Muscle layer of colon (tissue), 2 donors: ENCODE results near the gene ERO1B.

Experiments used
- H3K27ac ChIP-seq: one replicate; pipeline ENCODE4 v1.7.0; 2013; ENCODE audit warnings: low read depth, mild to moderate bottlenecking, low read length, moderate library complexity
- H3K27me3 ChIP-seq, 2 donors: one replicate each; pipeline ENCODE4 v1.7.0; 2013; ENCODE audit warnings: low read length in 2 of 2, mild to moderate bottlenecking in 2 of 2; ENCODE audit not compliant: insufficient read depth in 2 of 2, control insufficient read depth in 1 of 2
- H3K36me3 ChIP-seq: one replicate; pipeline ENCODE4 v1.7.0; 2013; ENCODE audit warnings: mild to moderate bottlenecking, low read length; ENCODE audit not compliant: insufficient read depth
- H3K4me1 ChIP-seq: one replicate; pipeline ENCODE4 v1.7.0; 2013; ENCODE audit warnings: mild to moderate bottlenecking, low read length; ENCODE audit not compliant: insufficient read depth
- H3K4me3 ChIP-seq, 2 donors: one replicate each; pipeline ENCODE4 v1.7.0; 2013; ENCODE audit warnings: low read length in 2 of 2, low read depth in 1 of 2, mild to moderate bottlenecking in 1 of 2, moderate library complexity in 1 of 2
- H3K9ac ChIP-seq: one replicate; pipeline ENCODE4 v1.7.0; 2013; ENCODE audit warnings: low read length
- H3K9me3 ChIP-seq: one replicate; pipeline ENCODE4 v1.7.0; 2013; ENCODE audit warnings: mild to moderate bottlenecking, low read length
- donor health status: abdominal sarcoma.
- donor health status: Adenocarcinoma of cecum.

The ERO1B gene

GRCh38 chr1:236179634-236180033 is 102.1 kb downstream of the ERO1B start:
- H3K36me3 ChIP-seq, result peaks cover 5% of the 10 kb centered on the region
- H3K4me3 ChIP-seq, result no peak overlapping the region
- no peaks in the 10 kb centered on the region for H3K4me1 ChIP-seq
- no peak overlapping the region for H3K9ac ChIP-seq
- no peaks in the 10 kb centered on the region for H3K27me3 ChIP-seq
- H3K27ac ChIP-seq, result no peak overlapping the region
- H3K9me3 ChIP-seq, result no peaks in the 10 kb centered on the region

GRCh38 chr1:236176337-236177336 is 105.1 kb downstream of the ERO1B start:
- H3K9ac ChIP-seq, result no peak overlapping the region
- no peak overlapping the region for H3K27ac ChIP-seq
- no peaks in the 10 kb centered on the region for H3K27me3 ChIP-seq
- no peaks in the 10 kb centered on the region for H3K4me1 ChIP-seq
- H3K36me3 ChIP-seq, result peaks cover 5% of the 10 kb centered on the region
- no peaks in the 10 kb centered on the region for H3K9me3 ChIP-seq
- no peak overlapping the region for H3K4me3 ChIP-seq

- Histone ChIP-seq H3K27ac (no peak overlapping the region), H3K9ac (no peak overlapping the region), H3K9me3 (no peaks in the 10 kb centered on the region), H3K36me3 (peaks cover 5% of the 10 kb centered on the region), H3K4me1 (no peaks in the 10 kb centered on the region), H3K4me3 (no peak overlapping the region), H3K27me3 (no peaks in the 10 kb centered on the region)
These were observed 106.0 kb downstream of the ERO1B start for GRCh38 chr1:236175642-236176336.

- Histone ChIP-seq H3K9ac (no peak overlapping the region), H3K27ac (no peak overlapping the region), H3K4me1 (no peaks in the 10 kb centered on the region), H3K9me3 (no peaks in the 10 kb centered on the region), H3K27me3 (no peaks in the 10 kb centered on the region), H3K4me3 (no peak overlapping the region), H3K36me3 (peaks cover 5% of the 10 kb centered on the region)
These were observed 108.5 kb downstream of the ERO1B start for GRCh38 chr1:236173174-236173767.

- Histone ChIP-seq H3K27me3 (no peaks in the 10 kb centered on the region), H3K9ac (no peak overlapping the region), H3K36me3 (peaks cover 5% of the 10 kb centered on the region), H3K4me3 (no peak overlapping the region), H3K27ac (no peak overlapping the region), H3K9me3 (no peaks in the 10 kb centered on the region), H3K4me1 (no peaks in the 10 kb centered on the region)
These were observed 109.6 kb downstream of the ERO1B start for GRCh38 chr1:236172041-236172579.

GRCh38 chr1:236168716-236169429 is 112.9 kb downstream of the ERO1B start:
- peaks cover 4% of the 10 kb centered on the region for H3K36me3 ChIP-seq
- H3K4me3 ChIP-seq, result no peak overlapping the region
- no peaks in the 10 kb centered on the region for H3K9me3 ChIP-seq
- no peaks in the 10 kb centered on the region for H3K4me1 ChIP-seq
- H3K9ac ChIP-seq, result no peak overlapping the region
- no peak overlapping the region for H3K27ac ChIP-seq
- no peaks in the 10 kb centered on the region for H3K27me3 ChIP-seq

GRCh38 chr1:236167578-236167977 is 114.2 kb downstream of the ERO1B start:
- H3K9me3 ChIP-seq, result no peaks in the 10 kb centered on the region
- H3K36me3 ChIP-seq, result peaks cover 8% of the 10 kb centered on the region
- no peak overlapping the region for H3K4me3 ChIP-seq
- H3K4me1 ChIP-seq, result no peaks in the 10 kb centered on the region
- no peaks in the 10 kb centered on the region for H3K27me3 ChIP-seq
- no peak overlapping the region for H3K27ac ChIP-seq
- no peak overlapping the region for H3K9ac ChIP-seq

GRCh38 chr1:236167154-236167553 is 114.6 kb downstream of the ERO1B start:
- no peak overlapping the region for H3K27ac ChIP-seq
- H3K4me1 ChIP-seq, result no peaks in the 10 kb centered on the region
- no peaks in the 10 kb centered on the region for H3K27me3 ChIP-seq
- no peaks in the 10 kb centered on the region for H3K9me3 ChIP-seq
- no peak overlapping the region for H3K9ac ChIP-seq
- peaks cover 8% of the 10 kb centered on the region for H3K36me3 ChIP-seq
- no peak overlapping the region for H3K4me3 ChIP-seq

GRCh38 chr1:236166041-236166440 is 115.7 kb downstream of the ERO1B start:
- no peaks in the 10 kb centered on the region for H3K27me3 ChIP-seq
- H3K4me3 ChIP-seq, result no peak overlapping the region
- H3K4me1 ChIP-seq, result no peaks in the 10 kb centered on the region
- H3K9me3 ChIP-seq, result no peaks in the 10 kb centered on the region
- no peak overlapping the region for H3K9ac ChIP-seq
- H3K36me3 ChIP-seq, result peaks cover 8% of the 10 kb centered on the region
- no peak overlapping the region for H3K27ac ChIP-seq
